HepG2 (cell line): ENCODE results near the gene CHN1. TPM values are rescaled to one million over a fixed set of nuclear protein-coding genes. Genes with fewer than 3 reads are reported as not detected.

Source experiments
- GMEB1 ChIP-seq: sonication (generic); formaldehyde crosslinking; IDR thresholded peaks from 2 replicates; pipeline ENCODE4 v1.5.1; 2020; ENCODE audit warnings: missing genetic modification reagents, mild to moderate bottlenecking, borderline replicate concordance
- HMG20B ChIP-seq: conservative IDR thresholded peaks from 2 replicates; pipeline ENCODE4 v1.6.1; 2016; ENCODE audit warnings: missing genetic modification reagents, missing compliant biosample characterization
- HNF4G ChIP-seq, 2 experiments: sonication (generic) in 1 of 2; formaldehyde crosslinking in 1 of 2; IDR thresholded peaks; 2 replicates each; pipeline versions ENCODE4 v1.4.0 to v1.6.1; 2011 to 2020; ENCODE audit warnings: borderline replicate concordance in 2 of 2, low read depth in 2 of 2, mild to moderate bottlenecking in 2 of 2, low read length in 1 of 2, missing genetic modification reagents in 1 of 2, moderate library complexity in 1 of 2
- KLF11 ChIP-seq: IDR thresholded peaks from 2 replicates; pipeline ENCODE4 v1.6.1; 2016; ENCODE audit warnings: missing compliant biosample characterization
- NPAS2 ChIP-seq: sonication (generic); formaldehyde crosslinking; IDR thresholded peaks from 2 replicates; pipeline ENCODE4 v1.8.0; 2022; ENCODE audit warnings: mild to moderate bottlenecking, missing genetic modification reagents, borderline replicate concordance
- NR2C2 ChIP-seq: sonication (generic); formaldehyde crosslinking; IDR thresholded peaks from 2 replicates; pipeline ENCODE4 v1.4.0; 2020; ENCODE audit warnings: missing genetic modification reagents, mild to moderate bottlenecking, moderate library complexity, borderline replicate concordance
- POLR2AphosphoS2 ChIP-seq: IDR thresholded peaks from 2 replicates; pipeline ENCODE4 v1.6.1; 2011; ENCODE audit warnings: low read depth, low read length, improper control_type of control experiment
- SRSF4 ChIP-seq: fragments of 200-400 bp; formaldehyde crosslinking; IDR thresholded peaks from one replicate; pipeline ENCODE4 v1.6.1; 2018; ENCODE audit warnings: mild to moderate bottlenecking, low read depth, low read length, moderate library complexity; ENCODE audit not compliant: poor library complexity, severe bottlenecking
- TP53 ChIP-seq: sonication (generic); formaldehyde crosslinking; conservative IDR thresholded peaks from 2 replicates; pipeline ENCODE4 v1.4.0; 2020; ENCODE audit warnings: missing genetic modification reagents
- ZC3H4 ChIP-seq: sonication (generic); formaldehyde crosslinking; IDR thresholded peaks from 2 replicates; pipeline ENCODE4 v1.4.0; 2020; ENCODE audit warnings: missing genetic modification reagents, borderline replicate concordance
- ZNF512B ChIP-seq: sonication (generic); formaldehyde crosslinking; IDR thresholded peaks from 2 replicates; pipeline ENCODE4 v1.5.1; 2020; ENCODE audit warnings: missing genetic modification reagents, mild to moderate bottlenecking, borderline replicate concordance
- ZNF546 ChIP-seq: sonication (generic); formaldehyde crosslinking; conservative IDR thresholded peaks from 2 replicates; pipeline ENCODE4 v1.8.1; 2023; ENCODE audit warnings: mild to moderate bottlenecking, missing genetic modification reagents
- ZNF549 ChIP-seq: sonication (generic); formaldehyde crosslinking; IDR thresholded peaks from 2 replicates; pipeline ENCODE4 v1.5.0; 2020; ENCODE audit warnings: missing genetic modification reagents
- ZNF567 ChIP-seq: sonication (generic); formaldehyde crosslinking; IDR thresholded peaks from 2 replicates; pipeline ENCODE4 v1.8.1; 2023; ENCODE audit warnings: mild to moderate bottlenecking, missing genetic modification reagents, borderline replicate concordance
- ZNF7 ChIP-seq: IDR thresholded peaks from 2 replicates; pipeline ENCODE4 v1.6.1; 2016; ENCODE audit warnings: missing biosample characterization, missing genetic modification reagents
- polyA plus RNA-seq, 8 experiments: library from polyadenylated mRNA; depleted of rRNA in 3 of 8; stranded (reverse) in 7 of 8; unstranded in 1 of 8; fragments of >200 nt; fragmentation: Illumina TruSeq in 4 of 8; extraction: Trizol in 4 of 8; gene quantifications; 2 replicates each; pipeline versions ENCODE4 v1.2.1 to v1.2.3, GENCODE V29; 2011 to 2016; ENCODE audit warnings: low read depth in 4 of 8, missing spikeins in 1 of 8, mixed read lengths in 1 of 8; ENCODE audit not compliant: insufficient read depth in 1 of 8
- total RNA-seq, 5 experiments: library from RNA; depleted of rRNA; stranded (reverse); fragments of >200 nt; fragmentation: Illumina TruSeq; extraction: Trizol; gene quantifications; 2 replicates each; pipeline ENCODE4 v1.2.3, GENCODE V29; 2016; ENCODE audit warnings: low read depth in 1 of 5
- TF ChIP-seq, protein P1 (sequence below): sonication (generic); formaldehyde crosslinking; IDR thresholded peaks from 2 replicates; pipeline ENCODE4 v1.5.0; 2020; ENCODE audit warnings: mild to moderate bottlenecking, missing genetic modification reagents
- TF ChIP-seq, protein P2 (sequence below): conservative IDR thresholded peaks from 2 replicates; pipeline ENCODE4 v1.6.1; 2018; ENCODE audit warnings: missing genetic modification reagents

Gene CHN1
- total and polyA plus RNA-seq, 2 of the 13 experiments (the other 11 are each of a cell fraction or from before 2014, with no cell fraction given), result 2.8 to 3.5 TPM

DNA sequence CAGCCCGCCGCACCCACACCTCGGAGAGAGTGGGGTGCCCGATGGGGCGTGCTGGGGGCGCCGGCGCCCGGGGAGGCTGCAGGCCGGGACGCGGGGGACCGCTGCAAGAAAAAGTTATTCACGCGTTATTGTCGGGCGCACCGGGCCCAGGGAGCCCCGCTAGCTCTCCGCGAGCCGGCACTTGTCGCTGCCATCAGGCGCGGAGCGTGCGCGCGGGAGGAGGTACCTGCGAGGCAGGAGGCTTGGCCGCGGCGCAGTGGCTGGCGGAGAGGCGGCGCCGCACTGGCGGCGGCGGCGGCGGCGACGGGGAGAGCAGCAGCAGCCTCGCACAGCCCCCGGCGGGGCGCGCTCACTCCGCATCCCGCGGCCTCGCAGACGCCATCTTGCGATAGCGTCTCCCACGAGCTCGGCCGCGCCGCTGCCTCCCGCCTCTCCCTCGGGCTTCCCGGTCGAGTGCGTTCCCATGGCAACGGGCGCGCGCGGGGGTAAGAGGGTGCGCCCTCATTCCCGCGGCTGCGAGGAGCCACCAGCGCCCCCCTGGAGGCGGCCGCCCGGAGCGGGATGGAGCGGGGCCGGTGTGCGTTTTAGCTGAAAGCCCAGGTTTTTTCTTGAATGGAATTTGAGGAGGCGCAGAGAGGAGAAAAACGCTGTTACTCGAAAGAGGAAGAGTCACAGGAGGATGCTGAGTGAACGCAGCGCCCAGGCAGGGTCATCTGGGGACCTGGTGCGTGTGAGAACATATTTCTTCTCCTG is at the start of gene CHN1 (continued):
- TF ChIP-seq, protein P1, sequence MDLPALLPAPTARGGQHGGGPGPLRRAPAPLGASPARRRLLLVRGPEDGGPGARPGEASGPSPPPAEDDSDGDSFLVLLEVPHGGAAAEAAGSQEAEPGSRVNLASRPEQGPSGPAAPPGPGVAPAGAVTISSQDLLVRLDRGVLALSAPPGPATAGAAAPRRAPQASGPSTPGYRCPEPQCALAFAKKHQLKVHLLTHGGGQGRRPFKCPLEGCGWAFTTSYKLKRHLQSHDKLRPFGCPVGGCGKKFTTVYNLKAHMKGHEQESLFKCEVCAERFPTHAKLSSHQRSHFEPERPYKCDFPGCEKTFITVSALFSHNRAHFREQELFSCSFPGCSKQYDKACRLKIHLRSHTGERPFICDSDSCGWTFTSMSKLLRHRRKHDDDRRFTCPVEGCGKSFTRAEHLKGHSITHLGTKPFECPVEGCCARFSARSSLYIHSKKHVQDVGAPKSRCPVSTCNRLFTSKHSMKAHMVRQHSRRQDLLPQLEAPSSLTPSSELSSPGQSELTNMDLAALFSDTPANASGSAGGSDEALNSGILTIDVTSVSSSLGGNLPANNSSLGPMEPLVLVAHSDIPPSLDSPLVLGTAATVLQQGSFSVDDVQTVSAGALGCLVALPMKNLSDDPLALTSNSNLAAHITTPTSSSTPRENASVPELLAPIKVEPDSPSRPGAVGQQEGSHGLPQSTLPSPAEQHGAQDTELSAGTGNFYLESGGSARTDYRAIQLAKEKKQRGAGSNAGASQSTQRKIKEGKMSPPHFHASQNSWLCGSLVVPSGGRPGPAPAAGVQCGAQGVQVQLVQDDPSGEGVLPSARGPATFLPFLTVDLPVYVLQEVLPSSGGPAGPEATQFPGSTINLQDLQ (CRISPR knock-in tag), result no peak
- TF ChIP-seq SRSF4, result no peak
- no peak for TF ChIP-seq HNF4G (IDR thresholded peaks at IDR 0.05; ENCODE audit: borderline replicate concordance, low read depth, low read length)
- TF ChIP-seq HNF4G (CRISPR knock-in tag; IDR thresholded peaks at IDR 0.05; ENCODE audit: borderline replicate concordance, low read depth), result no peak
- no peak for TF ChIP-seq TP53
- no peak for TF ChIP-seq ZNF7 (CRISPR knock-in tag)
- TF ChIP-seq ZNF549 (CRISPR knock-in tag), result no peak
- TF ChIP-seq NR2C2 (CRISPR knock-in tag), result no peak
- TF ChIP-seq ZNF546 (CRISPR knock-in tag), result no peak
- TF ChIP-seq KLF11 (CRISPR knock-in tag), result no peak
- no peak for TF ChIP-seq ZNF567 (CRISPR knock-in tag)
- no peak for TF ChIP-seq ZC3H4
- no peak for TF ChIP-seq ZNF512B (CRISPR knock-in tag)
- no peak for TF ChIP-seq NPAS2 (CRISPR knock-in tag)
- no peak for TF ChIP-seq POLR2AphosphoS2
- peak; percentile 32; the same call in 1 of the 2 replicates for TF ChIP-seq HMG20B
- peak; percentile 51; the same call in 1 of the 2 replicates for TF ChIP-seq GMEB1 (CRISPR knock-in tag)
- TF ChIP-seq, protein P2, sequence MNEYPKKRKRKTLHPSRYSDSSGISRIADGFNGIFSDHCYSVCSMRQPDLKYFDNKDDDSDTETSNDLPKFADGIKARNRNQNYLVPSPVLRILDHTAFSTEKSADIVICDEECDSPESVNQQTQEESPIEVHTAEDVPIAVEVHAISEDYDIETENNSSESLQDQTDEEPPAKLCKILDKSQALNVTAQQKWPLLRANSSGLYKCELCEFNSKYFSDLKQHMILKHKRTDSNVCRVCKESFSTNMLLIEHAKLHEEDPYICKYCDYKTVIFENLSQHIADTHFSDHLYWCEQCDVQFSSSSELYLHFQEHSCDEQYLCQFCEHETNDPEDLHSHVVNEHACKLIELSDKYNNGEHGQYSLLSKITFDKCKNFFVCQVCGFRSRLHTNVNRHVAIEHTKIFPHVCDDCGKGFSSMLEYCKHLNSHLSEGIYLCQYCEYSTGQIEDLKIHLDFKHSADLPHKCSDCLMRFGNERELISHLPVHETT (CRISPR knock-in tag), result no peak
